GM19239 (cell line): ENCODE data around the gene DCLK1.

Experiments used
- DNase-seq: peaks from one replicate; pipeline ENCODE4 v3.0.0; 2011; ENCODE audit warnings: low spot score; ENCODE audit not compliant: insufficient read length
- FAIRE-seq: peaks from 2 replicates; lab custom pipeline; 2011; peaks lifted over from hg19 to GRCh38; lab: Jason Lieb, UNC

DCLK1 gene

DNA sequence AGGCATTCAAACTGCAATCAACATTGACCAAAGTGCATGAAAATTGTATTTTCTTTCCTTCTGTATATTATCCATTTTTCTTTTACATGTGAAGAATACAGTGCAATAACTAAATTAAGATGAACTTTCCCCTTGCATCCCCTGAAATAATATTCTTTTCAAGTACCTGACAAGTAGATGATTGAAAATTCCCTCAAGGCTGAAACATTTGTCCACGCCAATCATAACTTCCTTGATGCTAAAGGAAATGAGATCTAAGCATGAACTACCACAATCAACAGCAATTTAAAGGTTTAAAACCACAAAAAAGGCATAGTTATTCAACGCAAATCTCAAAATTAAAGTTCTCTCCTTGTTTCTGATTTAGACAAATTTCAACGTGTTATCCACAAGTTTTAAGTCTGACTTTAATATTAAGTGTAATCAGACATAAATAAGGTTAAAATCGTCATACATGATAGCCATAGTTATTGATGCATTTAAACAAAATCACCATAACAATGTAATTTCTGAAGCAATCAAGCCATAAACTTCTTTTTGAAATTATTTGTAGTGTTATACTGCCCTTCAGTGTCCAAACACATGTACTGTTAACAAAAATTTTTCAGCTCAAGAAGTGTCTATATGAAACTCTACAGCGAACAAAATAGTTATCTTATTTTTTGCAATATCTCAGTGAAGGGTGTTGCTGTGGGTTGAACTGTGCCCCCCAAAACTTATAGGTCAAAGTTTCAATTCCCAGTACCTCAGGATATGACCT lies 169.5 kb downstream of the DCLK1 start:
- no peak for FAIRE-seq
- DNase-seq: no peak

GRCh38 chr13:35961002-35961401 lies 170.2 kb downstream of the DCLK1 start:
- FAIRE-seq: no peak

DNA sequence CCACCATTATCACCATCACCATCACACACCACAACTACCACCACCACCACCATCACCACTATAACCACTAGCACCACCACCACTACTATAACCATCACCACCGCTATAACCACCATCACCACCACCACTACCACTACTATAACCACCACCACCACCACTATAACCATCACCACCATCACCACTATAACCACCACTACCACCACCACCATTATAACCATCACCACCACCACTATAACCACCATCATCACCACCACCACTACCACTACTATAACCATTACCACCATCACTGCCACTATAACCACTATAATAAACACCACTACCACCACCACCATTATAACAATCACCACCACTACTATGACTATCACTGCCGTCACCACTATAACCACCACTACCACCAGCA lies 173.2 kb downstream of the DCLK1 start:
- FAIRE-seq: no peak

More at GRCh38 chr13:35961002-35961401, 170.2 kb downstream of the DCLK1 start:
- DNase-seq: no peak

GRCh38 chr13:35957241-35957731 lies 173.9 kb downstream of the DCLK1 start:
- FAIRE-seq: no peak
- no peak for DNase-seq

More for the DNA sequence above, 173.2 kb downstream of the DCLK1 start:
- DNase-seq: no peak

- FAIRE-seq (no peak), DNase-seq (no peak)
These were observed 175.1 kb downstream of the DCLK1 start for GRCh38 chr13:35956074-35956473.

- FAIRE-seq: no peak
- DNase-seq: no peak
These were observed 177.0 kb downstream of the DCLK1 start for GRCh38 chr13:35954207-35954560.

- no peak for DNase-seq
- no peak for FAIRE-seq
These were observed 177.5 kb downstream of the DCLK1 start for GRCh38 chr13:35953537-35954206.

DNA sequence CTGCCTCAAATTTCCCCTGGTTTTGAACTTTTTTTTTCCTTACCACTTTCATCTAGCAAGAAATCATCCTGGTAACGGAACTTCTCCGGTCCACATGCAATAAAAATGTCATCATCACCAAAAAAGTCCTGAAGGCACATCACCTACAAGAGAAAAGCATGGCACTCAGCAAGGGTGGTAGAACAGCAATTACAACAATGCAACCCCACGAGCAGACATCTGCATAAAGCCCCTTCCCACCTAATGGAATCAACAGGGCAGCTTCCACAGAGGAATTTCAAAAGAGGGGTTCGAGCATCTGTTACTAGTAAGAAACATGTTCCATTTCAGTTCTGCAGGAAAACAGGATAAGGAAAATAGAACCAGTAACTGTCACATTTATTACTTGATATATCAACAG lies 183.9 kb downstream of the DCLK1 start:
- FAIRE-seq: no peak

GRCh38 chr13:35945368-35945767 lies 185.8 kb downstream of the DCLK1 start:
- no peak for DNase-seq
- FAIRE-seq: no peak

More for the DNA sequence above, 183.9 kb downstream of the DCLK1 start:
- DNase-seq: no peak

DNA sequence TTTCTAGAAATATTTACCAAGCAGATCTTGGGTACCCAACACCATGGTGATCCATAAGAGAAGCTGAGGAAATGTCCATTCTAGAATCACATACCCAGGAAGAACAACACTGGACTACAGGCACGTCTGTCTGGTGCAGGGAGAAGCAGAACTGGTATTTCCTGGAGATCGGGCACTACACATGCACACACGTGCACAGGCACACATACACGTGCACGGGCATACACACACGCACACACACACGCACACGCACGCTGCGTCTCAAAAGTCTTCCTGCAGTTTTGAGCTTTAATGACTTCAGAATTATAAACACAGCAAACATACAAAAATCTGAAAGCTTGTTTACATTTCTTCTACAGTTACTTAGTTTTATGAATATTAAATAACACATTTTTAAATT lies 189.8 kb downstream of the DCLK1 start:
- FAIRE-seq: no peak
- no peak for DNase-seq

GRCh38 chr13:35940734-35941133 lies 190.4 kb downstream of the DCLK1 start:
- FAIRE-seq: no peak
- no peak for DNase-seq

DNA sequence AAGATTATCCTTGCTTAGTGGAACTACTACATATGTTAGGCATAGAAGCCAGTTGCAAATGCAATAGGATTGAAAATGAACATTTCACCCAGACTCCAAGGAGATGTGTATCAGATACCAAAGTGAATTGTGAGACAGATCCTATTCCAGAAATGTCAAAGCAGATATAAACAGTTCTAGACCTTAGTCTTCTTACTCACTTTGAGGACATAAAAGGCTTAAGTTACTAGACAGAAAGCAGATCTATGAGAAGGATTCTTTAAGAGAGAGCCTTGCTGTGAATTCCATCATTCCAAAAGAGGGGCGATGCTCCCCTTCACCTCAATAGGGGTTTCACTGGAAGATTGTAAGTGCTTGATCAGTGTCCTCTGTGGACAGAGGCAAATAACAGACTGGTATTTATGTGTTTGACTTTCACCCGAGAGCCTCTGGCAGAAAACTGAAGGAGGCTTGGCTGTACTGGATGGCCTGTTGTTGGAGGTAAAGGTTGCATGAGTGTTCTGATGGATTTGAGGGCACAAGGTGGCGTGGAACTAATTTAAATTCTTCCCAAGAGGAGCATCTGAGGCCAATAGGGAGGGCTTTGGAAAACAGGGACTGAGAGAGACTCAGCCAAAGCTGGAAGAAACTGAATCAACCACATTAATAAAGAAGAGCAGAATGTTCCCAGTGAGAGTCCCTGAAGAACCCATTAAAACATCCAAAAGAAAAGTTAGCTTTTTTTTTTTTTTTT lies 194.8 kb downstream of the DCLK1 start:
- FAIRE-seq: no peak
- DNase-seq: no peak

GRCh38 chr13:35930665-35931631 lies 200.2 kb downstream of the DCLK1 start:
- FAIRE-seq (no peak), DNase-seq (peak; percentile 22)

DNA sequence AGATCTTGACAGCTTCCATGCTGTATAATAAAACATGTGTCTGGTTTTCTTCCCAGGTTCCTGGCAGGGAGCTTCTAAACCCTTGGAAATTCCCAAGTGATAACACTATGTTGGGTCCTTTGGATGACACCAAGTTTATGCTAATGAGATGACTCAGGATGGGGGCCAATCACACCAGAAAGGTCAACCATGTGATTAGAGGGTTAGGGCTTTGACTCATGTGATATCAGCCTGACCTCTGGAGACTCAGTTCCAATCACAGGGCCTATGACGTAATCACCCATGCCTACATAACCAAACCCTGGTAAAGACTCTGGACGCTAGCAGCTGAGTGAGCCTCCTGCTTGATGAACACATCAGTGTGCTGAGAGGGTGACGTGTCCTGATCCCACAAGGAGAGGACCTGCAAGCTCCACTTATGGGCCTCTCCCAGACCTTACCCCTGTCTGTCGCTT lies 203.6 kb downstream of the DCLK1 start:
- no peak for DNase-seq
- no peak for FAIRE-seq

DNA sequence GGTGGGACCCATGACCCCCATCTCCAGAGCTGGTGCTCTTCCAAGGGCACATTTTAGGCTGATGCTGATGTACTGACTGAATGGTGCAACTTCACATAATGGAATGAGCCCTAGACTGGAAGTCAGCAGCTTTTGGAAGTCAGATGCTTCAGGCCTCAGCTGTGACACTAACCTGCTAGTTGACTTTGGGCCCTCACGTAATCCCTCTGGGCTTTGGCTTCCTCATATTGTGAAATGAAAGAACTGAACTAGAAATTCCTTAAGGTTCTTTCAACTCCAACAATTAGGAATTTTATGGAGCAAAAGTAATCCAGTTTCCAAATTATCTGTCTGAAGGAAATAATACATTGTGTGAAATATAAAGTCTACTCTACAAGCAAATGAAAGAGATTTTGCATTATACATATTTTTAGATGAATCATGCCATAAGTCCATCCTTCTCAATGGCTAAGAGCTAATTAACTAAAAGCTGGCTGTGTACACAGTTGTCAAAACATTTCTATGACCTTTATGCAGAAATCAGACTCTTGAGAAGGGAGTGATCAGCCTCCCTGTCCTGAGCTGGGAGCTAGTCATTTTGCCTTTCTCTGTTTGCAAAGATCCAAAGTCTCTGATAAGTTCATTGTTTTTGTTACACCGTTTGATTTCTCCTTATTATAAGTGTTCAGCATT lies 204.2 kb downstream of the DCLK1 start:
- FAIRE-seq (no peak), DNase-seq (no peak)

- FAIRE-seq (no peak), DNase-seq (no peak)
These were observed 205.5 kb downstream of the DCLK1 start for GRCh38 chr13:35925669-35926068.

DNA sequence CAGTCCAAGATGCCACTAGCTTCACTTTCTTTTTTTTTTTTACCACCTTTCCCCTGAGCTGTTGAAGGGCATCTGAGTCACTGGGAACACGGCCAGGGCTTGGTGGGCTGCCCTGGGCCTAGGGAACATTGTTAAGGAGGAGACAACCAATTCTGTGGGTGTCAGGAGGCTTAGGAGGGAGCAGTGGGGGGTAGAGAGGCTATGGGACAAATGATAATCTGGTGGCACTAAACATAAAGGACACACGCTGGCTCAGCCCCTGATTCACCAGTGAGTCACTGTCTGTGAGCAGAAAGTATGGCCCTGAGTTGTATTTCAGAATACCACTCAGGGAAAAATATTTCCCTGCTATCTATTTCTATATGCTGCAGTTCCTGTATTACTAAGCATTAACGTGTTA lies 207.8 kb downstream of the DCLK1 start:
- FAIRE-seq: no peak
- no peak for DNase-seq

- FAIRE-seq: no peak
- DNase-seq: no peak
These were observed 210.4 kb downstream of the DCLK1 start for GRCh38 chr13:35920816-35921215.

DNA sequence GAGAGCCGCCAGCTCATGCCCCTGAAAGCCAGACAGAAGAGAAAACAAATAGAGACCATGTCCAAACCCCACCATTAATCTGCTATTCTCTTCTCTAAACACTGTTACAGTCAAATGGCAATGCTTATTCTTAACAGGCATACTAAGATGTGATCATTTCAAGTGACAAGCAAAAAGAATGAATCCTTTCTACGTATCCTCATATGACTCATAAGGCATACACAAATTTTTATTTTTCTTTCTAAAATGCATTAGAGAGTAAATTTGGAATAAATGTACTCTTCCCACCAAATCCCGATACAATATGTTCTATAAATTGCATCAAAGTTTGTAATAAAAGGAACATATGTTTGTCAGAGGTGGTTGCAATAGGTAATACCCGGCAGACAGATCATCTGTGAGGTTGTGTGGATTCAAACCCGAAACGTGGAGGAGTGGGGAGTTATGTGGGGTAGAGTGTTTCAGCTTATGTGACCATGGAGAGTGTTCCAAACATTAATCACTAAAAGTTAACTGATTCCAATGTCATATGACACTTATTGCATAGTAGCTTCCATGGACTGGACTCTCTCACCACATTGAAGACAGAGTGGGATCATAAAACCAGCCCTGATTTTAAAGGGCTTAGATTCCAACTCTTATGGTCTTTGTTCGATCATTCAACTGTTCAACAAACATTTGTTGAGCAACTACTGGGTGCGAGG lies 213.1 kb downstream of the DCLK1 start:
- FAIRE-seq (no peak), DNase-seq (no peak)
